Hepatocyte (in vitro differentiated cells): ENCODE measurements around the gene EEFSEC.

ENCODE experiments used
- CTCF ChIP-seq: fragments of 200-600 bp; sonication (generic); IDR thresholded peaks from 2 replicates; pipeline ENCODE4 v1.5.1; 2016; ENCODE audit warnings: antibody characterized with exemption, mild to moderate bottlenecking; ENCODE audit not compliant: poor library complexity
- EZH2 ChIP-seq: fragments of 200-600 bp; sonication (generic); IDR thresholded peaks from 2 replicates; pipeline ENCODE4 v1.6.1; 2016; ENCODE audit warnings: antibody characterized with exemption, mild to moderate bottlenecking, borderline replicate concordance
- EZH2phosphoT487 ChIP-seq: fragments of 200-600 bp; sonication (generic); IDR thresholded peaks from one replicate; pipeline ENCODE4 v1.6.1; 2018; ENCODE audit warnings: antibody characterized with exemption, mild to moderate bottlenecking, low read depth, moderate library complexity; ENCODE audit not compliant: unreplicated experiment, severe bottlenecking

- no peak for TF ChIP-seq CTCF
- TF ChIP-seq EZH2phosphoT487 = no peak
- no peak for TF ChIP-seq EZH2
Observed at GRCh38 chr3:128453501-128454309, 300.4 kb downstream of the EEFSEC start.
